Thoracic aorta (tissue), 2 donors: ENCODE data around the gene KIRREL3. TPM values are rescaled to one million over a fixed set of nuclear protein-coding genes. Genes with fewer than 3 reads are reported as not detected.

Experiments used
- ATAC-seq: fragments of 150-250 bp; one replicate; pipeline ENCODE4 v1.8.0; 2017; ENCODE audit warnings: low read depth; ENCODE audit not compliant: insufficient number of reproducible peaks, low FRiP score
- DNase-seq: peaks from one replicate; pipeline ENCODE4 v3.0.0-alpha.2; 2020; ENCODE audit warnings: low spot score
- H3K27ac ChIP-seq, 2 donors: fragments of 200-600 bp; sonication (generic); 1 replicate in 1 of 2; 2 replicates in 1 of 2; pipeline ENCODE4 v1.5.1; 2016; ENCODE audit warnings: mild to moderate bottlenecking in 2 of 2, moderate library complexity in 2 of 2
- H3K27me3 ChIP-seq: fragments of 200-600 bp; sonication (generic); replicated peaks from 2 replicates; pipeline ENCODE4 v1.6.0; 2016; ENCODE audit warnings: mild to moderate bottlenecking; ENCODE audit not compliant: insufficient read depth
- H3K36me3 ChIP-seq: fragments of 200-600 bp; sonication (generic); one replicate; pipeline ENCODE4 v1.5.1; 2016
- H3K4me1 ChIP-seq, 2 donors: fragments of 200-600 bp; sonication (generic); 1 replicate in 1 of 2; 2 replicates in 1 of 2; pipeline versions ENCODE4 v1.5.1 to v1.6.0; 2016; ENCODE audit warnings: low read depth in 2 of 2, mild to moderate bottlenecking in 1 of 2; ENCODE audit not compliant: control insufficient read depth in 1 of 2
- H3K4me3 ChIP-seq: fragments of 200-600 bp; sonication (generic); 2 replicates; pipeline ENCODE4 v1.5.1; 2016; ENCODE audit warnings: mild to moderate bottlenecking
- H3K9me3 ChIP-seq: fragments of 200-600 bp; sonication (generic); 2 replicates; pipeline ENCODE4 v1.5.1; 2016
- CTCF ChIP-seq: fragments of 200-600 bp; sonication (generic); IDR thresholded peaks from one replicate; pipeline ENCODE4 v1.5.1; 2019; ENCODE audit warnings: antibody characterized with exemption
- total RNA-seq, 2 donors: library from RNA; depleted of rRNA; stranded (reverse); fragments of >200 nt; gene quantifications; one replicate each; pipeline versions ENCODE4 v1.1.0 to v1.2.3, GENCODE V29; 2016

Gene KIRREL3
- total RNA-seq, 2 donors from 2014 or later = not detected

- no peaks in the 10 kb centered on the region for H3K4me1 ChIP-seq
- no peak overlapping the region for H3K27ac ChIP-seq
- DNase-seq (no peak), ATAC-seq (no peak)
- H3K4me3 ChIP-seq = no peak overlapping the region
- no peaks in the 10 kb centered on the region for H3K27me3 ChIP-seq
- no peak for TF ChIP-seq CTCF
- no peaks in the 10 kb centered on the region for H3K36me3 ChIP-seq
- H3K9me3 ChIP-seq = no peaks in the 10 kb centered on the region
These were observed 550.4 kb downstream of the KIRREL3 start for GRCh38 chr11:126450198-126450597.

- DNase-seq = no peak
- no peaks in the 10 kb centered on the region for H3K4me1 ChIP-seq
- ATAC-seq = no peak
These were observed 554.0 kb downstream of the KIRREL3 start for GRCh38 chr11:126446581-126446980.

GRCh38 chr11:126444072-126444471, 556.5 kb downstream of the KIRREL3 start:
- Histone ChIP-seq H3K4me3 (no peak overlapping the region), H3K9me3 (no peaks in the 10 kb centered on the region), H3K27ac (no peak overlapping the region), H3K36me3 (no peaks in the 10 kb centered on the region), H3K4me1 (no peaks in the 10 kb centered on the region), H3K27me3 (no peaks in the 10 kb centered on the region)
- no peak for ATAC-seq
- no peak for TF ChIP-seq CTCF
- no peak for DNase-seq

More at GRCh38 chr11:126446581-126446980, 554.0 kb downstream of the KIRREL3 start:
- Histone ChIP-seq H3K4me3 (no peak overlapping the region), H3K9me3 (no peaks in the 10 kb centered on the region), H3K27ac (no peak overlapping the region), H3K27me3 (no peaks in the 10 kb centered on the region), H3K36me3 (no peaks in the 10 kb centered on the region)
- no peak for TF ChIP-seq CTCF

GRCh38 chr11:126443120-126443519, 557.5 kb downstream of the KIRREL3 start:
- no peaks in the 10 kb centered on the region for H3K27me3 ChIP-seq
- no peaks in the 10 kb centered on the region for H3K4me1 ChIP-seq
- H3K36me3 ChIP-seq = no peaks in the 10 kb centered on the region
- no peak overlapping the region for H3K27ac ChIP-seq
- H3K4me3 ChIP-seq = no peak overlapping the region
- no peak for DNase-seq
- no peak for TF ChIP-seq CTCF
- ATAC-seq = no peak
- H3K9me3 ChIP-seq = no peaks in the 10 kb centered on the region

GRCh38 chr11:126440792-126441514, 559.6 kb downstream of the KIRREL3 start:
- Histone ChIP-seq H3K27ac (no peak overlapping the region), H3K4me3 (no peak overlapping the region), H3K27me3 (no peaks in the 10 kb centered on the region), H3K9me3 (no peaks in the 10 kb centered on the region), H3K4me1 (no peaks in the 10 kb centered on the region), H3K36me3 (no peaks in the 10 kb centered on the region)
- DNase-seq (peak; percentile 29), ATAC-seq (no peak)
- peak; percentile 98 for TF ChIP-seq CTCF
